H1 (cell line): ENCODE measurements around the gene LPP. TPM values are rescaled to one million over a fixed set of nuclear protein-coding genes. Genes with fewer than 3 reads are reported as not detected.

ENCODE experiments used
- ASH2L ChIP-seq: fragments of 200-600, 300-600 bp; sonication (generic); IDR thresholded peaks from one replicate; pipeline ENCODE4 v1.7.1; 2017; ENCODE audit warnings: low read length
- BACH1 ChIP-seq: IDR thresholded peaks from 2 replicates; pipeline ENCODE4 v1.6.1; 2012; ENCODE audit warnings: low read length, improper control_type of control experiment
- CEBPB ChIP-seq: IDR thresholded peaks from 2 replicates; pipeline ENCODE4 v1.6.1; 2012; ENCODE audit warnings: low read depth, low read length
- CHD7 ChIP-seq: fragments of 300-600 bp; sonication (generic); IDR thresholded peaks from 2 replicates; pipeline ENCODE4 v1.7.1; 2012; ENCODE audit warnings: low read length, moderate library complexity, mild to moderate bottlenecking, inconsistent platforms; ENCODE audit not compliant: insufficient replicate concordance
- EGR1 ChIP-seq: IDR thresholded peaks from 2 replicates; pipeline ENCODE4 v1.6.1; 2011; ENCODE audit warnings: low read depth, low read length, borderline replicate concordance
- EZH2 ChIP-seq: fragments of 200-600 bp; sonication (generic); IDR thresholded peaks from 2 replicates; pipeline ENCODE4 v1.7.1; 2012; ENCODE audit warnings: low read depth, mild to moderate bottlenecking, moderate library complexity, low read length, inconsistent platforms; ENCODE audit not compliant: severe bottlenecking
- JUND ChIP-seq: IDR thresholded peaks from 2 replicates; pipeline ENCODE4 v1.6.1; 2011; ENCODE audit warnings: mild to moderate bottlenecking, improper control_type of control experiment, low read length
- POLR2AphosphoS5 ChIP-seq: IDR thresholded peaks from 2 replicates; pipeline ENCODE4 v1.6.1; 2011; ENCODE audit warnings: low read depth, low read length
- SIN3A ChIP-seq, 2 experiments: IDR thresholded peaks in 1 of 2; conservative IDR thresholded peaks in 1 of 2; 2 replicates each; pipeline ENCODE4 v1.6.1; 2011 to 2012; ENCODE audit warnings: low read length in 2 of 2, improper control_type of control experiment in 1 of 2, low read depth in 1 of 2, mild to moderate bottlenecking in 1 of 2
- SIRT6 ChIP-seq: IDR thresholded peaks from one replicate; pipeline ENCODE4 v1.7.1; 2012; ENCODE audit warnings: low read length, inconsistent platforms
- SP2 ChIP-seq: IDR thresholded peaks from 2 replicates; pipeline ENCODE4 v1.6.1; 2012; ENCODE audit warnings: mild to moderate bottlenecking, low read length, inconsistent platforms
- polyA plus RNA-seq, 7 experiments: library from polyadenylated mRNA; depleted of rRNA in 3 of 7; stranded (reverse) in 5 of 7; unstranded in 2 of 7; fragments of >200 nt in 5 of 7; fragments of 200-250 nt in 2 of 7; gene quantifications; 1 replicate in 5 of 7; 2 replicates in 1 of 7; 4 replicates in 1 of 7; pipeline versions ENCODE4 v1.2.1 to v1.2.3, GENCODE V29; 2011 to 2013; ENCODE audit warnings: missing spikeins in 2 of 7, mixed read lengths in 2 of 7
- total RNA-seq: library from RNA; stranded (reverse); fragmentation: NEBNext Ultra II Directional; extraction: Animal tissue kit (Norgen Biotek cat#: 25700); gene quantifications from 2 replicates; pipeline ENCODE4 v1.2.1, GENCODE V29; 2021

Gene LPP
- total and polyA plus RNA-seq, 2 of the 8 experiments (the other 6 are each of a cell fraction or from before 2014, with no cell fraction given): 10.0 to 53.3 TPM

GRCh38 chr3:188848947-188849346, 695.0 kb downstream of the LPP start (continued):
- TF ChIP-seq CHD7 (no peak), BACH1 (no peak), SIN3A (conservative IDR thresholded peaks at IDR 0.05 in 1 of 2, IDR thresholded peaks at IDR 0.05 in 1 of 2; ENCODE audit: low read depth in 1 of 2, low read length in 2 of 2) (no peak), SP2 (no peak), JUND (no peak), SIRT6 (no peak), CEBPB (no peak), EZH2 (no peak), POLR2AphosphoS5 (no peak), EGR1 (no peak), ASH2L (no peak)
